Neutrophil (primary cell): ENCODE data around the gene WNK2.
"Not testable (repeated sequence)": the region's sequence is repeated elsewhere in the genome, so short reads cannot be mapped to it uniquely, and the experiment has no call there.

Experiments
- H3K27ac ChIP-seq: fragments of 200-600 bp; sonication (generic); 2 replicates; pipeline ENCODE4 v1.5.1; 2016; ENCODE audit warnings: mild to moderate bottlenecking, moderate library complexity
- H3K27me3 ChIP-seq: fragments of 200-600 bp; sonication (generic); 2 replicates; pipeline ENCODE4 v1.6.0; 2016; ENCODE audit warnings: mild to moderate bottlenecking
- H3K36me3 ChIP-seq: fragments of 200-600 bp; sonication (generic); 2 replicates; pipeline ENCODE4 v1.5.1; 2017
- H3K4me1 ChIP-seq, 2 experiments: fragments of 200-600 bp in 1 of 2; sonication (generic) in 1 of 2; 1 replicate in 1 of 2; 2 replicates in 1 of 2; pipeline versions ENCODE4 v1.5.1 to v1.6.1; 2013 to 2016; ENCODE audit warnings: low read depth in 1 of 2, low read length in 1 of 2, mild to moderate bottlenecking in 1 of 2, moderate library complexity in 1 of 2; ENCODE audit not compliant: control insufficient read depth in 1 of 2, insufficient read depth in 1 of 2
- H3K4me3 ChIP-seq, 2 experiments: fragments of 200-600 bp in 1 of 2; sonication (generic) in 1 of 2; 1 replicate in 1 of 2; 2 replicates in 1 of 2; pipeline ENCODE4 v1.5.1; 2013 to 2016; ENCODE audit warnings: low read depth in 1 of 2, low read length in 1 of 2, mild to moderate bottlenecking in 1 of 2, moderate library complexity in 1 of 2
- H3K9me3 ChIP-seq: fragments of 200-600 bp; sonication (generic); 2 replicates; pipeline ENCODE4 v1.5.1; 2016
- CTCF ChIP-seq: fragments of 200-600 bp; sonication (generic); IDR thresholded peaks from 2 replicates; pipeline ENCODE4 v1.5.1; 2016; ENCODE audit warnings: antibody characterized with exemption

Gene WNK2

GRCh38 chr9:93250185-93250584, 66.2 kb downstream of the WNK2 start:
- no peak overlapping the region for H3K4me3 ChIP-seq
- H3K9me3 ChIP-seq, result no peaks in the 10 kb centered on the region
- no peak for TF ChIP-seq CTCF
- no peaks in the 10 kb centered on the region for H3K4me1 ChIP-seq
- no peak overlapping the region for H3K27ac ChIP-seq
- no peaks in the 10 kb centered on the region for H3K36me3 ChIP-seq
- H3K27me3 ChIP-seq, result no peaks in the 10 kb centered on the region

GRCh38 chr9:93251309-93251708, 67.4 kb downstream of the WNK2 start:
- not testable (repeated sequence) for H3K4me1 ChIP-seq, H3K27me3 ChIP-seq, H3K36me3 ChIP-seq, H3K4me3 ChIP-seq, H3K9me3 ChIP-seq, H3K27ac ChIP-seq

- no peak overlapping the region for H3K27ac ChIP-seq
- H3K9me3 ChIP-seq, result no peaks in the 10 kb centered on the region
- no peak overlapping the region for H3K4me3 ChIP-seq
- no peak for TF ChIP-seq CTCF
- H3K27me3 ChIP-seq, result peaks cover 1% of the 10 kb centered on the region
- H3K4me1 ChIP-seq, result no peaks in the 10 kb centered on the region
- no peaks in the 10 kb centered on the region for H3K36me3 ChIP-seq
These were observed 68.3 kb downstream of the WNK2 start for GRCh38 chr9:93252116-93252780.

- Histone ChIP-seq H3K27me3 (peaks cover 3% of the 10 kb centered on the region), H3K9me3 (no peaks in the 10 kb centered on the region), H3K4me1 (no peaks in the 10 kb centered on the region), H3K4me3 (no peak overlapping the region), H3K36me3 (no peaks in the 10 kb centered on the region), H3K27ac (no peak overlapping the region)
- no peak for TF ChIP-seq CTCF
These were observed 69.0 kb downstream of the WNK2 start for GRCh38 chr9:93252781-93253530.

GRCh38 chr9:93253633-93254032, 69.7 kb downstream of the WNK2 start:
- Histone ChIP-seq H3K4me3 (no peak overlapping the region), H3K27ac (no peak overlapping the region), H3K36me3 (no peaks in the 10 kb centered on the region), H3K9me3 (no peaks in the 10 kb centered on the region), H3K27me3 (peaks cover 3% of the 10 kb centered on the region), H3K4me1 (no peaks in the 10 kb centered on the region)
- TF ChIP-seq CTCF, result no peak

- no peaks in the 10 kb centered on the region for H3K36me3 ChIP-seq
- no peak overlapping the region for H3K4me3 ChIP-seq
- H3K9me3 ChIP-seq, result no peaks in the 10 kb centered on the region
- H3K27me3 ChIP-seq, result peaks cover 3% of the 10 kb centered on the region
- no peak for TF ChIP-seq CTCF
- no peak overlapping the region for H3K27ac ChIP-seq
- H3K4me1 ChIP-seq, result no peaks in the 10 kb centered on the region
These were observed 70.1 kb downstream of the WNK2 start for GRCh38 chr9:93254061-93254481.
